Anterior cingulate cortex (tissue), 58 donors: ENCODE data around the gene NOG.

Source experiments
- DNase-seq, 58 donors: peaks; one replicate each; lab custom pipeline; 2025; lab: John Stamatoyannopoulos, UW

NOG gene

DNA sequence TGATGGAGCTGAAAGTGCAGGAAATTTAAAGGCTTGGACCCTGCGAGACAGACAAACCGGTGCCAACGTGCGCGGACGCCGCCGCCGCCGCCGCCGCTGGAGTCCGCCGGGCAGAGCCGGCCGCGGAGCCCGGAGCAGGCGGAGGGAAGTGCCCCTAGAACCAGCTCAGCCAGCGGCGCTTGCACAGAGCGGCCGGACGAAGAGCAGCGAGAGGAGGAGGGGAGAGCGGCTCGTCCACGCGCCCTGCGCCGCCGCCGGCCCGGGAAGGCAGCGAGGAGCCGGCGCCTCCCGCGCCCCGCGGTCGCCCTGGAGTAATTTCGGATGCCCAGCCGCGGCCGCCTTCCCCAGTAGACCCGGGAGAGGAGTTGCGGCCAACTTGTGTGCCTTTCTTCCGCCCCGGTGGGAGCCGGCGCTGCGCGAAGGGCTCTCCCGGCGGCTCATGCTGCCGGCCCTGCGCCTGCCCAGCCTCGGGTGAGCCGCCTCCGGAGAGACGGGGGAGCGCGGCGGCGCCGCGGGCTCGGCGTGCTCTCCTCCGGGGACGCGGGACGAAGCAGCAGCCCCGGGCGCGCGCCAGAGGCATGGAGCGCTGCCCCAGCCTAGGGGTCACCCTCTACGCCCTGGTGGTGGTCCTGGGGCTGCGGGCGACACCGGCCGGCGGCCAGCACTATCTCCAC lies at the start of gene NOG:
Gene NOG, plus strand, starts transcription at position 54 of the 674 bp plus-strand sequence. Its CDS starts 525 bp downstream, at position 579.
- DNase-seq = peak in 44 of 58 donors; percentile 18 to 80 (median 62)

DNA sequence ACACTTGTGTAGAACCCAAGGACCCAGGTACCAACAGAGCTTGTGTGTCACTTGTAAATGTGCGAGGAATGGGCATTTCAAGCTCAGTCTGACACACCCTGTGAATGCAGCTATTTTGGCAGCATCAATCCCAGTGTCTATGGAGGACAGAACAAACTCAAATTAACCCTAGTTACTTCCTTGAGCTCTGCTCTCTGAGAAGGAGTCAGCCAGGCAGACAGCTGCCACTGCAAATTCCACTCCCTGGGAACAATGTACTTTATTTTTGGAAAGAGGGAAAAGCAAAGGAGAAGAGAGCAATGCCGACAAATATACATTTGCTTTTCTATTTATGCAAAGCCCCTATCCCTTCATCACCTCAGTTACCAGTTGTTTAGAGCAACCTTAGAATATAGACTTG lies 48.4 kb upstream of the NOG start:
- no peak for DNase-seq

DNA sequence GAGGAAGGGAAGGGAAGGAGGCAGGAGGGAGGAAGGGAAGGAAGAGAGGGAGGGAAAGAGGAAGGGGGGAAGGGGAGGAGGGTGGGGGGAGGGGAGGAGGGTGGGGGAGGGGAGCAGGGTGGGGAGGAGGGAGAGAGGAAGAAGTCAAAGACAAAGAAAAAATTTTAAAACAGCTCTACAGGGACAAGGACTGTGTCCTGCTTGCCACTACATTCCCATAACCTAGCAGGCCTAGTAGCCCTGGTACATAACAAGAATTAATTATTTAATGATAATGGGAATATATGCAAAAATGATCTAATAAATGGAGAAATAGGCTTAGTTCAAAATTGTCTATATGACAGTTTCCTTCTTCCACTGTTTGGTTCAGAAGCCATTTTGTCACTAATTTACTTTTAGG lies 47.6 kb upstream of the NOG start:
- DNase-seq = no peak

GRCh38 chr17:56548661-56549060 lies 44.8 kb upstream of the NOG start:
- no peak for DNase-seq

- DNase-seq = no peak
Observed at GRCh38 chr17:56549501-56549900, 44.0 kb upstream of the NOG start.

- DNase-seq = no peak
Observed at GRCh38 chr17:56557682-56558081, 35.8 kb upstream of the NOG start.

- DNase-seq = no peak
Observed at GRCh38 chr17:56558088-56558487, 35.4 kb upstream of the NOG start.

DNA sequence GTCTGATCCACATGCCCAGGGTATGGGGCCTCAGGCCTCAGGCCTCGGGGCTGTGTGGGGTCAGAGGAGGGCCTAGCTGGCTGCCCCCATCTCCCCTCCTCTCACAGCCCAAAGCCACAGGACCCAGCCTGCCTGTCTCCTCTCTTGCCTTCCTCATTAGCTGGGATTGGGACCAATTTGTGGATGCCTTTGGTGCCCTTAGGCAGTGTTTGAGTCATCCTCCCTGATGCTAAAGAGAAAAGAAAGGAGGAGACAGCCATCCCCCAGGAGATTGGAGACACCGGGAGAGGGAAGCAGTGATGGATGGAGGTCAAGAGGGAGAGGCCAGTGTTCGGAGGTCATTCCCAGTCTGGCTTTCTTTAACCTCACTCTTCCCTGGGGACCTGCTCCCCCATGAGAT lies 23.3 kb upstream of the NOG start:
- no peak for DNase-seq

DNA sequence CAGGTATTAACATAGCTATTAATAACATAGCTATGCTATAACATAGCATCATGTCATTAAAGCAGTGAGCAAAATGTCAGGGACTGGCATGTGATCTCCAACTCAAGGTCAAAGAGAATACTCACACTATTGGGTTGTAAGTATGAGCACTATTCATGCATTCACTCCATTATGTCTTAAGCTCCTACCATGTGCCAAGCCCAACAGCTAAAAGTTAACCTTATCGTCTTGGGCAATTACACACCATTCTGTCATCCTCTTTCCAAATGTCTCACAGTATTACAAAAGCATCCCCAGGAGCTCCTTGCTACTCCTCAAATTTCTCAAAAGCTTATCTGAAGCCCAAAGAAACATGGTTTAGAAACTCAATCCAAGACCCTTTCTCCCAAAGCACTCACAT lies 22.0 kb upstream of the NOG start:
- no peak for DNase-seq

DNA sequence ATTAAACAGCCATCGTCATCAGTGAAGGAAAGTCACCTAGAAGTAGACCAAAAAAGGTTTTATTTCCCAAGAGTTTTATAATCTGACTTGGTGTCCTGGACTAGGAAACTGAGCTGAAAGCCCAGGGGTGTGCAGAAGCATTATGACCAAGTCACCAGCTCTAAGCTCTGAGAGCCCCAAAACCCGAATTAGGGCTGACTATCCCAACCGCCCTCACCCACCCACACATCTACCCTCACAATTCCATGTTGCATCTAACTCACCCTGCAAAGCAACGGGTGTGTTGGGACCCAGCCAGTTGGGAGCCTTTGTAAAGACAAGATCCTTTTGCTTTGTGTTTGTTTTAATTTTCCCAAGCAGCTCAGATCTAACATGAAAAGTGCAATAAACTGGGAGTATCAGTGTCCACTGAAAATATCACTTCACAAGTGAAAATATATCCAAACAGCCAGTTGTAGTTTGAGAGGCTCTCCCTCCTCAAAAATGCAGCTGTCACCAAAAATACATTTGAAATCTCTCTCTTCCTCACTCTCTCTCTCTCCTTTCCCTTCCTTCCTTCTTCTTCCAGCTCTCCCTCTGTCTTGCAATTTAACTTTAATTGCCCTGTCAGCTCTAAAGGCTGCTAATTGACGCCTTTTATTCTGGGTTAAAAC lies 16.2 kb upstream of the NOG start:
- no peak for DNase-seq

DNA sequence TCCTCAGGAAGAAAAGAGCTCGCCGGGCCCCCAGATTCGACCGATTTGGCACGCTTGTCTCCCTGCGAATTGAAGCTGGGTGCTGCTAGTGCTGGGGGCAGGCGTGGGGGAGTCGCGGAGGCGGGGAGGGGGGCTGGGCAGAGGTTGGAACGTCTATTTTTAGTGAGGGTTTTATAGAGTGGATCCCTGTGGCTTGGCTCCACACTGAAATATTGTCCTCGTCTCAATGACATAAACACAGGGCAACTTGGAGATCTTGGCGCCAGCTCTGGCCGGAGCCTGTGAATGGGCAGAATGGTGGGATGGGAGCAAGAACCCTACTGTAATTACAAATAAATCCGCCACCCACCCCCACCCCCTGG lies 15.7 kb upstream of the NOG start:
- DNase-seq = peak in 27 of 58 donors; percentile 3 to 72 (median 31)

GRCh38 chr17:56581635-56582627 lies 11.6 kb upstream of the NOG start:
- no peak for DNase-seq

- DNase-seq = no peak
Observed at GRCh38 chr17:56583772-56584171, 9.7 kb upstream of the NOG start.

- DNase-seq = no peak
Observed at GRCh38 chr17:56587298-56587697, 6.2 kb upstream of the NOG start.

- peak in 45 of 58 donors; percentile 14 to 76 (median 45) for DNase-seq
Observed at GRCh38 chr17:56592487-56593085, 913 bp upstream of the NOG start.

GRCh38 chr17:56593086-56593645 lies 333 bp upstream of the NOG start:
- DNase-seq = peak in 50 of 58 donors; percentile 22 to 90 (median 61)

- peak in 2 of 58 donors; percentile 13 to 15 for DNase-seq
Observed at GRCh38 chr17:56594320-56595107, 1.0 kb downstream of the NOG start.

GRCh38 chr17:56595108-56595418 lies 1.6 kb downstream of the NOG start:
- no peak for DNase-seq

DNA sequence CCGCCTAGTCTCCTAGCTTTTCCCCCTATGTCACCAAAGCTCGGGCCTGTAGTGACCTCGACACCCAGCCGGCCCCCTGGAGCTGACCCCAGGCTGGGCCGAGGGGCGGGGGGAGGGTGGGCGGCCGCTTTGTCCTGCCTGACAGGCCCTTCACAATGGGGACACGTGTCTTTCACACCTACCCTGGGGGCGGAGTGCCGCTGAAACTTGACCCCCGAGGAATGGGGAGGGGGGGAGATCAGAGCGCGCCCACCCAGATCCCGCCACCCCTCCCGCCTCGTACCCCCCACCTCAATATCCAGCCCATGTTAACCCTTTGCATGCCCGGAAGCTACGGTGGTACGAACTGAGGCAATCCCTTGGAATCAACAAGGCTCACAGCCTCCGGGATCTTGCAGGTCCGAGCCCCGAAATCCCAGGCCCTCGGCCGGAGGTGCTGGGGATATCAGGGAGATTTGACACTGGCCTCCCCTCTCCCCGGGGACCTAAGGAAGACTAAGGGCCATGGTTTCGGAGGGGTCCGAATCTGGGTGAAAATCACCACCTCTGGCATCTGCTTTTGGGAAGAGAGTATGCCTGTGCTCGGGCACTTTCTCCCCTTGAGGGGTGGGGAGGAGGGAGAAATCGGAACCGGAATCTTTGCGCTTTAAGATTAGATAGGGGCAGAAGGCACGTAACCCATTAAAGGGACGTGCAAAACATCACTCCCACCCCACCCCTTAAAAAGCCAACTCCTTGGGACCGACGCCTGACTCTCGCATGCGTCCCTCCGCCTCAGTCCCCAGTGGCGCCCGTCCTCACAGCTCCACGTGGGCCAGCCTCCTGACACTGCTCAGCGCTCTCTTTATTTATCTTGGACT lies 2.6 kb downstream of the NOG start:
- no peak for DNase-seq
